Osteoblast (primary cell): ENCODE data around the gene HBS1L. TPM values are rescaled to one million over a fixed set of nuclear protein-coding genes. Genes with fewer than 3 reads are reported as not detected.

Source experiments
- DNase-seq: peaks from one replicate; pipeline ENCODE4 v3.0.0; 2011; ENCODE audit warnings: low spot score, mixed read lengths; ENCODE audit not compliant: insufficient read length; ENCODE audit errors: missing footprints
- H2AFZ ChIP-seq: 2 replicates; pipeline ENCODE4 v1.6.0; 2011; ENCODE audit warnings: mild to moderate bottlenecking, low read length
- H3K27ac ChIP-seq: 2 replicates; pipeline ENCODE4 v1.5.1; 2011; ENCODE audit warnings: mild to moderate bottlenecking, low read depth, low read length, moderate library complexity
- H3K27me3 ChIP-seq: 2 replicates; pipeline ENCODE4 v1.6.0; 2012; ENCODE audit warnings: mild to moderate bottlenecking, control low read depth, inconsistent platforms, low read length, moderate library complexity; ENCODE audit not compliant: insufficient read depth
- H3K36me3 ChIP-seq: 2 replicates; pipeline ENCODE4 v1.5.1; 2011; ENCODE audit warnings: mild to moderate bottlenecking, low read length, control low read depth, moderate library complexity; ENCODE audit not compliant: insufficient read depth
- H3K4me1 ChIP-seq: 2 replicates; pipeline ENCODE4 v1.5.1; 2011; ENCODE audit warnings: mild to moderate bottlenecking, low read length, control low read depth, moderate library complexity; ENCODE audit not compliant: insufficient read depth
- H3K4me2 ChIP-seq: 2 replicates; pipeline ENCODE4 v1.6.0; 2011; ENCODE audit warnings: mild to moderate bottlenecking, low read length; ENCODE audit not compliant: insufficient read depth
- H3K4me3 ChIP-seq: fragments of 200-600 bp; sonication (generic); 3 replicates; pipeline ENCODE4 v1.5.1; 2012; ENCODE audit warnings: mild to moderate bottlenecking, low read length, inconsistent platforms; ENCODE audit not compliant: insufficient read depth
- H3K79me2 ChIP-seq: 2 replicates; pipeline ENCODE4 v1.6.0; 2012; ENCODE audit warnings: mild to moderate bottlenecking, low read length, control low read depth, inconsistent platforms; ENCODE audit not compliant: insufficient read depth
- H3K9me3 ChIP-seq: 2 replicates; pipeline ENCODE4 v1.5.1; 2011; ENCODE audit warnings: low read depth, low read length, control low read depth
- H4K20me1 ChIP-seq: 2 replicates; pipeline ENCODE4 v1.6.0; 2012; ENCODE audit warnings: mild to moderate bottlenecking, low read length, control low read depth; ENCODE audit not compliant: insufficient read depth
- total RNA-seq: library from RNA; depleted of rRNA; stranded (reverse); fragments of >200 nt; gene quantifications from 2 replicates; pipeline ENCODE4 v1.2.3, GENCODE V29; 2012
- TF ChIP-seq, protein P1 (sequence below): IDR thresholded peaks from 2 replicates; pipeline ENCODE4 v1.5.1; 2011; ENCODE audit warnings: mild to moderate bottlenecking, low read depth, low read length, moderate library complexity; ENCODE audit errors: extremely low read depth

HBS1L gene
- total RNA-seq, 1 donor: 94.8 TPM

DNA sequence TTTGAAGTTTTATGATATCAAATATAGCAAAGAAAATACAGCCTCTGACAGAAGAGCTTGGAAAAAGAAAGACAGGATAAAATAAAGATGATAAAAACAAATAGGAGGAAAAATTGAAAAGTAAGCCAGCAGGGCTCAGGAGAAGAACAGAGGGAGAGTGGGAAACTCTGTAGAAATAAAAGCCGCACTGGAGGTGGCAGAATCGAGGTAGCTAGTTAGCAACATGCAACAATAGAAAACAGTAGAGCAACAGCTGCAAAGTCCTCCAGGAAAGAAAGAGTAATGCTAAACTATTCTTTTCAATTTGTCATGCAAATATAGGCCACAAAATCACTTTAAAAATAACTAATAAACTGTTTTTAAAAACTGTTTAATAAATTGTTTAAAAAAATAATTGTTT lies 28.8 kb downstream of the HBS1L start:
- Histone ChIP-seq H4K20me1 (no peaks in the 10 kb centered on the region), H3K4me3 (no peak overlapping the region), H2AFZ (no peak overlapping the region), H3K4me1 (no peaks in the 10 kb centered on the region), H3K27me3 (no peaks in the 10 kb centered on the region), H3K27ac (no peak overlapping the region), H3K9me3 (no peaks in the 10 kb centered on the region), H3K4me2 (no peak overlapping the region), H3K36me3 (no peaks in the 10 kb centered on the region), H3K79me2 (peaks cover 21% of the 10 kb centered on the region)
- no peak for DNase-seq
- TF ChIP-seq, protein P1, sequence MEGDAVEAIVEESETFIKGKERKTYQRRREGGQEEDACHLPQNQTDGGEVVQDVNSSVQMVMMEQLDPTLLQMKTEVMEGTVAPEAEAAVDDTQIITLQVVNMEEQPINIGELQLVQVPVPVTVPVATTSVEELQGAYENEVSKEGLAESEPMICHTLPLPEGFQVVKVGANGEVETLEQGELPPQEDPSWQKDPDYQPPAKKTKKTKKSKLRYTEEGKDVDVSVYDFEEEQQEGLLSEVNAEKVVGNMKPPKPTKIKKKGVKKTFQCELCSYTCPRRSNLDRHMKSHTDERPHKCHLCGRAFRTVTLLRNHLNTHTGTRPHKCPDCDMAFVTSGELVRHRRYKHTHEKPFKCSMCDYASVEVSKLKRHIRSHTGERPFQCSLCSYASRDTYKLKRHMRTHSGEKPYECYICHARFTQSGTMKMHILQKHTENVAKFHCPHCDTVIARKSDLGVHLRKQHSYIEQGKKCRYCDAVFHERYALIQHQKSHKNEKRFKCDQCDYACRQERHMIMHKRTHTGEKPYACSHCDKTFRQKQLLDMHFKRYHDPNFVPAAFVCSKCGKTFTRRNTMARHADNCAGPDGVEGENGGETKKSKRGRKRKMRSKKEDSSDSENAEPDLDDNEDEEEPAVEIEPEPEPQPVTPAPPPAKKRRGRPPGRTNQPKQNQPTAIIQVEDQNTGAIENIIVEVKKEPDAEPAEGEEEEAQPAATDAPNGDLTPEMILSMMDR: no peak

DNA sequence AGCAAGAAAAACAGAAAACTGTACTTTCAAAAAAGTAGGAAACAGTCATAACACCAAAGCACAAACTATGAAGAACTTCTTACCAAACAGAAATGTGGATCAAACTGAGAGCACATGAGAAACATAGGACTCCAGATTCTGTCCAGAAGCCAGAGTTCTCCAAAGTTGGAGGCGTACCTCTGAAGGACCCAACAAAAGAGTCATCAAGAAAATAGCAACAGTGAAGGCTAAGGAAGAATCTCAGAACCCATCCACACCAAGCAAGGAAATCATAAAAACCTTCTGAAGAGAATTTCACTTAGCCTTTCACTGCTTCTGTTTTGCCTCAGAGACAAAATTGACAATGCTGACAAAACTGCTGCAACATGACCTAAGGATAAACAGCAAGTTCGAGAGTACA lies 29.4 kb downstream of the HBS1L start:
- H3K79me2 ChIP-seq: peaks cover 22% of the 10 kb centered on the region
- no peak overlapping the region for H2AFZ ChIP-seq
- no peaks in the 10 kb centered on the region for H3K4me1 ChIP-seq
- no peaks in the 10 kb centered on the region for H4K20me1 ChIP-seq
- H3K27ac ChIP-seq: no peak overlapping the region
- H3K4me2 ChIP-seq: no peak overlapping the region
- TF ChIP-seq, protein P1: no peak
- no peaks in the 10 kb centered on the region for H3K27me3 ChIP-seq
- no peaks in the 10 kb centered on the region for H3K36me3 ChIP-seq
- H3K4me3 ChIP-seq: no peak overlapping the region
- no peak for DNase-seq
- no peaks in the 10 kb centered on the region for H3K9me3 ChIP-seq

DNA sequence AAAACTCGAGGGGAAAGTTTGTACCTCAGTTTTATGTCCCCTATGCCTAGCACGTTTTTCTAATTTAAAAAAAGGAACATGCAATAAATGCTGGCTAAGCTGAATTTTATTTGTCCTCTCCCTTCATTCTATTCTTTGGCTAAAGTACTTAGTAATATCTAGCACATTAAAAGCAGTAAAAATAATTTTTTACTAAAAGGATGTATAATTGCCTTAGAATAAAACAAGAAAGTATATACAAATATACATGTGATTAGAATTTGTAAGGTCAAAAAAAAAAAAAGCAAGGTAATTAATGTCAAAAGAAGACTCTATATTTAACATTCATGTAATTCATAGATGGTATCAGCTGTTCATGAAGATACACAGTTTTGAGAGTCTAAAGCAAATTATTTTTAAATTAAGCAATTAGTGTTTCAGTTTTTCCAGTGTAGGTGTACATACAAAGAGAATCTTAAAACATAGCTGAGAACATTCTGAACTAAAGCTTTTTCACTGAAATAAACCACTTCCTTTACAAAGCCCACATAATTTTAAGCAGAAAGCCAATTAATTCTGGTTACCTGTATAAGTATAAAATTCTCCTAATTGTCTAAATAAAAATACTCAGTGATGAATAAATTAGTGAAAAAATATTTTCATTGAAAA lies 32.4 kb downstream of the HBS1L start:
- DNase-seq: no peak
- H3K4me3 ChIP-seq: no peak overlapping the region
- TF ChIP-seq, protein P1: no peak
- no peak overlapping the region for H2AFZ ChIP-seq
- no peaks in the 10 kb centered on the region for H3K27me3 ChIP-seq
- H3K36me3 ChIP-seq: no peaks in the 10 kb centered on the region
- H3K9me3 ChIP-seq: no peaks in the 10 kb centered on the region
- no peaks in the 10 kb centered on the region for H4K20me1 ChIP-seq
- H3K79me2 ChIP-seq: peaks cover 22% of the 10 kb centered on the region
- no peaks in the 10 kb centered on the region for H3K4me1 ChIP-seq
- H3K4me2 ChIP-seq: no peak overlapping the region
- H3K27ac ChIP-seq: no peak overlapping the region

DNA sequence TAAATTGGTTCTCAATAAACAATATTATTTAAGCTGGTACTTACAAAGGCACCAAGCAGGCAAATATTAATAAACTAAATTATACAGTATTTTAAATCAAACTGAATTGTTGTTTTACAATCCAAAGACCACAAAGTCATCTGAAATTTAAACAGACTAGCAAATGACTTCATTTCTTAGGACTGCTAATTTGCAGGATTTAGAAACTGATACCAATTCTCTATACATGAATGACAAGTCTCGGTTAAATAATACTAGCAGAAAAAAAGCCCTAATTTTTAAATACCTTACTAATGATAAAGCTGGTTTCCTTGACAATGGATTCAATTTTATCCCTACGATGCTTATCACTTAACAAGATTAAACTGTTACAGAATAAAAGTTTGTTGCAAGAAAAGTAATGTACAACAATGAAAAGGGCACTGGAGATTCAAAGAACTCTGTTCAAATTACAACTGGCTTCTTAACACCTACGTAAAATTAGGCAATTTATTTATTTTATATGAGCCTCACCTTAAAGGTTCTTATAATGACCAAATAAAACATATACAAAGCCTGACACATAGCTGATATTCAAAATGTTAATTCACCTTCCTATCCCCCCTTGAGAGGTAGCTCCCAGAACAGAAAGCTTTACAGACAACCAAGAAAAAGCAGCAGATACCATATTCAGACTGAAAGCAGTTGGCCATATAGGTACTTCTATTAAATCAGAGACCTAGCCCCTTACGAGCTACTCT lies 33.1 kb downstream of the HBS1L start:
- Histone ChIP-seq H3K79me2 (peaks cover 21% of the 10 kb centered on the region), H3K4me3 (no peak overlapping the region), H3K4me1 (no peaks in the 10 kb centered on the region), H3K36me3 (no peaks in the 10 kb centered on the region), H2AFZ (no peak overlapping the region), H3K9me3 (no peaks in the 10 kb centered on the region), H3K27ac (no peak overlapping the region), H4K20me1 (no peaks in the 10 kb centered on the region), H3K4me2 (no peak overlapping the region), H3K27me3 (no peaks in the 10 kb centered on the region)
- TF ChIP-seq, protein P1: no peak
- no peak for DNase-seq
